T-cell (primary cell): ENCODE results near the gene SP140. TPM values are rescaled to one million over a fixed set of nuclear protein-coding genes. Genes with fewer than 3 reads are reported as not detected.
A peak's percentile ranks its signal among the peaks of the same experiment; 100 is the strongest.

ENCODE experiments used
- ATAC-seq, 4 experiments: fragments of 200-7000 bp in 3 of 4; fragments of 150-1000 bp in 1 of 4; cut with Tn5 transposase; replicated peaks in 1 of 4; 1 replicate in 3 of 4; 2 replicates in 1 of 4; pipeline ENCODE4 v1.10.0; 2021; ENCODE audit warnings: moderate library complexity in 3 of 4, mild to moderate bottlenecking in 2 of 4, moderate number of reproducible peaks in 1 of 4
- CTCF ChIA-PET, 2 donors: fragments of 300-600 bp; sonication (Branson Sonifier 250); formaldehyde crosslinking; loops; one replicate each; lab custom pipeline; 2022; ENCODE audit warnings: antibody characterized with exemption in 2 of 2; lab: Charles Lee
- POLR2A ChIA-PET, 2 donors: fragments of 300-600 bp; sonication (Branson Sonifier 250); formaldehyde crosslinking; loops; one replicate each; lab custom pipeline; 2022; ENCODE audit warnings: antibody characterized with exemption in 2 of 2; lab: Charles Lee
- DNase-seq, 35 experiments: peaks; one replicate each; pipeline versions ENCODE4 v3.0.0 to v3.0.0-alpha.2; 2013 to 2023
- H3K27ac ChIP-seq: one replicate; pipeline ENCODE4 v1.5.1; 2013; ENCODE audit warnings: low read length
- H3K27me3 ChIP-seq, 2 experiments: replicated peaks in 1 of 2; 1 replicate in 1 of 2; 2 replicates in 1 of 2; pipeline versions ENCODE4 v1.6.1 to v1.7.0; 2013; ENCODE audit warnings: low read length in 1 of 2, mixed read lengths in 1 of 2; ENCODE audit not compliant: control insufficient read depth in 2 of 2, insufficient read depth in 2 of 2; ENCODE audit errors: extremely low read depth in 1 of 2
- H3K36me3 ChIP-seq, 2 donors: 1 replicate in 1 of 2; 2 replicates in 1 of 2; pipeline versions ENCODE4 v1.6.1 to v1.7.0; 2013; ENCODE audit warnings: low read length in 1 of 2; ENCODE audit not compliant: control insufficient read depth in 2 of 2, insufficient read depth in 1 of 2; ENCODE audit errors: extremely low read depth in 1 of 2
- H3K4me1 ChIP-seq, 2 experiments: 1 replicate in 1 of 2; 2 replicates in 1 of 2; pipeline versions ENCODE4 v1.6.1 to v1.7.0; 2013; ENCODE audit warnings: low read length in 2 of 2, mixed read lengths in 1 of 2; ENCODE audit not compliant: insufficient read depth in 2 of 2, control insufficient read depth in 1 of 2; ENCODE audit errors: extremely low read depth in 1 of 2
- H3K4me3 ChIP-seq, 2 donors: 1 replicate in 1 of 2; 2 replicates in 1 of 2; pipeline versions ENCODE4 v1.5.1 to v1.7.0; 2013; ENCODE audit warnings: mild to moderate bottlenecking in 2 of 2, low read length in 1 of 2, moderate library complexity in 1 of 2; ENCODE audit not compliant: control insufficient read depth in 1 of 2; ENCODE audit errors: extremely low read depth in 1 of 2
- H3K9me3 ChIP-seq: 2 replicates; pipeline ENCODE4 v1.7.0; 2013
- H3K27ac Mint-ChIP-seq, 2 donors: one replicate each; pipeline ENCODE4 v1.8.0; 2020 to 2021; ENCODE audit warnings: mild to moderate bottlenecking in 2 of 2, mixed read lengths in 2 of 2
- H3K27me3 Mint-ChIP-seq, 2 donors: one replicate each; pipeline ENCODE4 v1.8.0; 2021 to 2022; ENCODE audit warnings: mixed read lengths in 2 of 2
- H3K36me3 Mint-ChIP-seq: one replicate; pipeline ENCODE4 v1.8.0; 2021; ENCODE audit warnings: mixed read lengths
- H3K4me1 Mint-ChIP-seq, 3 donors: one replicate each; pipeline ENCODE4 v1.8.0; 2020 to 2022; ENCODE audit warnings: mixed read lengths in 3 of 3, mild to moderate bottlenecking in 1 of 3
- H3K4me3 Mint-ChIP-seq, 3 donors: one replicate each; pipeline ENCODE4 v1.8.0; 2020 to 2022; ENCODE audit warnings: mild to moderate bottlenecking in 3 of 3, mixed read lengths in 3 of 3, moderate library complexity in 3 of 3
- H3K9me3 Mint-ChIP-seq, 3 donors: one replicate each; pipeline ENCODE4 v1.8.0; 2020 to 2022; ENCODE audit warnings: mixed read lengths in 3 of 3
- WGBS: methylation state at CpG from one replicate; pipeline ENCODE4 v1.1.5; 2013; ENCODE audit warnings: missing lambda C conversion rate; ENCODE audit not compliant: insufficient coverage; 5-methylcytosine and 5-hydroxymethylcytosine counted together
- total RNA-seq, 35 experiments: library from RNA in 6 of 35; stranded (reverse) in 6 of 35; fragments of 120-200 nt in 1 of 35; gene quantifications; one replicate each; pipeline versions ENCODE4 v1.2.1 to v1.2.4 and lab custom pipeline; 2013 to 2026

SP140 gene
- total RNA-seq (10 to 100 TPM; 49.3 to 68.0 (median 66.8) TPM), total RNA-seq (lab: John Stamatoyannopoulos, UW) (45.7 to 136 (median 85.6) reads per million in 29 experiments)
- 72.6 TPM for total RNA-seq (2013)

- H3K9me3 ChIP-seq, result no peaks in the 10 kb centered on the region
- peaks cover 56 to 79% (median 75%) of the 10 kb centered on the region in 3 donors for H3K4me1 Mint-ChIP-seq
- peak within 1 kb of the TSS; percentile 78 to 89 (median 87) for H3K4me3 Mint-ChIP-seq
- ChIA-PET POLR2A (interaction anchor here in 1 of 2 donors (1.0 kb wide), 1 partner anchor 22 kb away, joined by 4 read pairs; no protein-coding TSS in a partner anchor), CTCF (interaction anchor here in 1 of 2 donors (1.0 kb wide), 1 partner anchor 158 kb away, joined by 3 read pairs; no protein-coding TSS in a partner anchor)
- H3K4me3 ChIP-seq, result peak within 1 kb of the TSS; percentile 29 to 63
- peaks cover 0 to 7% (median 7%) of the 10 kb centered on the region in 3 donors for H3K9me3 Mint-ChIP-seq
- H3K36me3 ChIP-seq, result peaks cover 0 to 5% of the 10 kb centered on the region in 2 donors
- H3K27me3 Mint-ChIP-seq, result no peaks in the 10 kb centered on the region
- no peaks in the 10 kb centered on the region for H3K27me3 ChIP-seq
- peaks cover 8% of the 10 kb centered on the region for H3K36me3 Mint-ChIP-seq
- 0% methylated on average over 3 of the region's 8 CpGs for WGBS
- peak within 1 kb of the TSS; percentile 97 for H3K27ac Mint-ChIP-seq
- ATAC-seq (peak; percentile 90 to 94 (median 94)), DNase-seq (peak; percentile 27 to 91 (median 74))
- H3K4me1 ChIP-seq, result peaks cover 14 to 28% of the 10 kb centered on the region in 2 experiments
- H3K27ac ChIP-seq, result peak within 1 kb of the TSS; percentile 93
Observed at GRCh38 chr2:230225486-230225885, at the start of gene SP140. SP140 (plus strand) TSS chr2:230225736; CDS start chr2:230225845, 109 bp downstream.

- H3K27ac Mint-ChIP-seq, result peak overlapping the region; percentile 29 to 42
- H3K4me3 Mint-ChIP-seq, result no peak overlapping the region
- no peaks in the 10 kb centered on the region for H3K27me3 Mint-ChIP-seq
- Histone ChIP-seq H3K27ac (no peak overlapping the region), H3K36me3 (peaks cover 27 to 96% of the 10 kb centered on the region in 2 donors), H3K27me3 (no peaks in the 10 kb centered on the region), H3K4me1 (no peaks in the 10 kb centered on the region), H3K4me3 (no peak overlapping the region), H3K9me3 (no peaks in the 10 kb centered on the region)
- H3K36me3 Mint-ChIP-seq, result peaks cover 82% of the 10 kb centered on the region
- POLR2A ChIA-PET, result no interaction called here
- no peaks in the 10 kb centered on the region for H3K9me3 Mint-ChIP-seq
- WGBS, result 79% methylated on average over 2 of the region's 3 CpGs
- ATAC-seq (no peak), DNase-seq (no peak)
- CTCF ChIA-PET, result no interaction called here
- H3K4me1 Mint-ChIP-seq, result peaks cover 0 to 4% (median 0%) of the 10 kb centered on the region in 3 donors
Observed at GRCh38 chr2:230176996-230177395, 48.5 kb upstream of the SP140 start.

GRCh38 chr2:230178546-230179485 is 46.7 kb upstream of the SP140 start:
- ATAC-seq, result no peak
- CTCF ChIA-PET, result no interaction called here
- H3K36me3 ChIP-seq, result peaks cover 22 to 96% of the 10 kb centered on the region in 2 donors
- Mint-ChIP-seq H3K9me3 (no peaks in the 10 kb centered on the region), H3K27me3 (no peaks in the 10 kb centered on the region), H3K27ac (peak overlapping the region in 1 of 2 donors; percentile 76), H3K4me3 (no peak overlapping the region), H3K36me3 (peaks cover 83% of the 10 kb centered on the region), H3K4me1 (peaks cover 0 to 4% (median 0%) of the 10 kb centered on the region in 3 donors)
- no peak for DNase-seq
- POLR2A ChIA-PET, result interaction anchor here in 1 of 2 donors (0.5 kb wide), 1 partner anchor 447 kb away, joined by 3 read pairs; no protein-coding TSS in a partner anchor
- H3K27ac ChIP-seq, result no peak overlapping the region
- H3K9me3 ChIP-seq, result no peaks in the 10 kb centered on the region
- H3K4me3 ChIP-seq, result no peak overlapping the region
- 96% methylated on average over 4 of the region's 7 CpGs for WGBS
- H3K27me3 ChIP-seq, result no peaks in the 10 kb centered on the region
- H3K4me1 ChIP-seq, result no peaks in the 10 kb centered on the region

GRCh38 chr2:230179907-230180306 is 45.6 kb upstream of the SP140 start:
- POLR2A ChIA-PET, result interaction anchor here in 1 of 2 donors (0.6 kb wide), 1 partner anchor 276 kb away, joined by 3 read pairs; no protein-coding TSS in a partner anchor
- CTCF ChIA-PET, result no interaction called here
- WGBS, result 96% methylated on average over 3 of the region's 7 CpGs

GRCh38 chr2:230181195-230181594 is 44.3 kb upstream of the SP140 start:
- Mint-ChIP-seq H3K4me1 (no peaks in the 10 kb centered on the region), H3K4me3 (no peak overlapping the region), H3K27me3 (no peaks in the 10 kb centered on the region), H3K36me3 (peaks cover 87% of the 10 kb centered on the region), H3K9me3 (no peaks in the 10 kb centered on the region), H3K27ac (no peak overlapping the region)
- H3K4me1 ChIP-seq, result no peaks in the 10 kb centered on the region
- H3K27ac ChIP-seq, result no peak overlapping the region
- no peaks in the 10 kb centered on the region for H3K27me3 ChIP-seq
- peaks cover 25 to 92% of the 10 kb centered on the region in 2 donors for H3K36me3 ChIP-seq
- POLR2A ChIA-PET, result no interaction called here
- DNase-seq, result no peak
- ATAC-seq, result no peak
- no peaks in the 10 kb centered on the region for H3K9me3 ChIP-seq
- WGBS, result 89% methylated on average over 2 of the region's 2 CpGs
- no peak overlapping the region for H3K4me3 ChIP-seq
- CTCF ChIA-PET, result no interaction called here

More at GRCh38 chr2:230179907-230180306, 45.6 kb upstream of the SP140 start:
- Histone ChIP-seq H3K4me3 (no peak overlapping the region), H3K4me1 (no peaks in the 10 kb centered on the region), H3K27ac (no peak overlapping the region), H3K36me3 (peaks cover 24 to 97% of the 10 kb centered on the region in 2 donors), H3K27me3 (no peaks in the 10 kb centered on the region), H3K9me3 (no peaks in the 10 kb centered on the region)
- ATAC-seq (no peak), DNase-seq (no peak)
- H3K4me3 Mint-ChIP-seq, result no peak overlapping the region
- peaks cover 81% of the 10 kb centered on the region for H3K36me3 Mint-ChIP-seq
- no peaks in the 10 kb centered on the region for H3K9me3 Mint-ChIP-seq
- H3K4me1 Mint-ChIP-seq, result no peaks in the 10 kb centered on the region
- H3K27me3 Mint-ChIP-seq, result no peaks in the 10 kb centered on the region
- peak overlapping the region in 1 of 2 donors; percentile 24 for H3K27ac Mint-ChIP-seq
